Fibroblast of villous mesenchyme (primary cell): Measurements from ENCODE around the gene NEK10. TPM values are rescaled to one million over a fixed set of nuclear protein-coding genes. Genes with fewer than 3 reads are reported as not detected.

Source experiments
- DNase-seq: peaks from one replicate; pipeline ENCODE4 v3.0.0-alpha.2; 2010; ENCODE audit warnings: low read depth
- H3K4me3 ChIP-seq: 2 replicates; pipeline ENCODE4 v1.5.1; 2011; ENCODE audit warnings: low read depth, mild to moderate bottlenecking, low read length
- total RNA-seq: library from RNA; depleted of rRNA; stranded (reverse); fragments of >200 nt; gene quantifications from 2 replicates; pipeline ENCODE4 v1.2.3, GENCODE V29; 2012
- TF ChIP-seq, protein P1 (sequence below): IDR thresholded peaks from 2 replicates; pipeline ENCODE4 v1.5.1; 2012; ENCODE audit warnings: low read depth, mild to moderate bottlenecking, low read length; ENCODE audit not compliant: insufficient read depth

The NEK10 gene
- total RNA-seq, 1 donor = 6.9 TPM

DNA sequence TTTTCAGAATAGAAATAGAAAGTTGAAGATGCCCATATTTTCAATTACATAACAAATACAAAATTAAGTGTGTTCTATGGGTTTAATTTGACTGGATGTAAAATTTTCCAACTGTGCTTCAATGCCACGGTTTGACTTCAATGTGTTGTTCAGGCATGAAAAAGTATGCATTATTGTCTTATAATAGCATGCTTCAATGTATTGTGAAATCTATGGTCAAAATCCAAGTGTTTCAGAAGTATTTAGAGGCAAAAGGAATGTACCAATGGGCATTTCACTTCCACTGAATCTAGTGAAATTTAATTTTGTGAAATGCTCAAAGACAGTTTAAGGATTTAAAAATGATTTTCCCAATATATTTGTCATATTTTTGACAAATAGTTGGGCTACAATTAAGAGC is 16.0 kb downstream of the NEK10 start:
- no peak overlapping the region for H3K4me3 ChIP-seq
- no peak for DNase-seq
- TF ChIP-seq, protein P1, sequence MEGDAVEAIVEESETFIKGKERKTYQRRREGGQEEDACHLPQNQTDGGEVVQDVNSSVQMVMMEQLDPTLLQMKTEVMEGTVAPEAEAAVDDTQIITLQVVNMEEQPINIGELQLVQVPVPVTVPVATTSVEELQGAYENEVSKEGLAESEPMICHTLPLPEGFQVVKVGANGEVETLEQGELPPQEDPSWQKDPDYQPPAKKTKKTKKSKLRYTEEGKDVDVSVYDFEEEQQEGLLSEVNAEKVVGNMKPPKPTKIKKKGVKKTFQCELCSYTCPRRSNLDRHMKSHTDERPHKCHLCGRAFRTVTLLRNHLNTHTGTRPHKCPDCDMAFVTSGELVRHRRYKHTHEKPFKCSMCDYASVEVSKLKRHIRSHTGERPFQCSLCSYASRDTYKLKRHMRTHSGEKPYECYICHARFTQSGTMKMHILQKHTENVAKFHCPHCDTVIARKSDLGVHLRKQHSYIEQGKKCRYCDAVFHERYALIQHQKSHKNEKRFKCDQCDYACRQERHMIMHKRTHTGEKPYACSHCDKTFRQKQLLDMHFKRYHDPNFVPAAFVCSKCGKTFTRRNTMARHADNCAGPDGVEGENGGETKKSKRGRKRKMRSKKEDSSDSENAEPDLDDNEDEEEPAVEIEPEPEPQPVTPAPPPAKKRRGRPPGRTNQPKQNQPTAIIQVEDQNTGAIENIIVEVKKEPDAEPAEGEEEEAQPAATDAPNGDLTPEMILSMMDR = no peak

DNA sequence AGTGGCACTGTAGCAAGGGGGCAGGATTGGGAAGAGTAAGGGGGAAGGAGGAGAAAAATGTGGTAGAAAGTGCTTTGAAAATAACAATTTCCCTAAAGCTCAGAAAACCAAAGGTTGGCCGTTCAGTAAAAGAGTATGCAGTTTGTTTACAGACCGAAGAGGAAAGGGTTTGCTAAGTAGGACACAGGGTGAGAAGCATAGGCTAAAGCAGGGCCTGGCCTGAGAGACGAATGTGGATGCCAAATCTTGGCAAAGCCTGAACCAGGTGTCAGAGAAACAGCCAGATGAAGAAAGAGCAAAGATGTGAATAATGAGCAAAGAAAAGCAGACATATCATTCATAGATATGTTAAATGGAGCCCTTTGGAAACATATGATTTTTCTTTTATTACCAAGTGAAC is 17.1 kb downstream of the NEK10 start:
- no peak for DNase-seq
- no peak overlapping the region for H3K4me3 ChIP-seq
- TF ChIP-seq, protein P1 = no peak

DNA sequence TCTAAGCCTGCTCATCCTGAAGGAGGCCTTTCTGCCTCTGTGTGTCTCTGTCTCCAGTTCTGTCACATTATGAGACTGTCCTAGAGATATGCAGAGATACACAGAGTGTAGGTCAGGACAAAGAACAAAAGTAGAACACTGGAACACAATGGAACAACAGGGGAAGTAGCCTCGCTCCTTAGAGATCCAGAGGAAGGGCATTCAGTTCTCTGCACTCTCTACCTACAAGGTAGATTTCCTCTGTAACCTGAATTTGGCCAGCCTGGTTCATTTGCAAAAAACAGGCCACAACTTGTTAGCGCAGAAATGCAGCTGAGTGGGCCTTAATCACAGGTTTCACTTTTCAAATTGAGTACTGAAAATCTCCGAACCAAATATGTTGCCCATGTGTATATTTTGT is 19.4 kb downstream of the NEK10 start:
- DNase-seq = no peak
- H3K4me3 ChIP-seq = no peak overlapping the region
- TF ChIP-seq, protein P1 = no peak

DNA sequence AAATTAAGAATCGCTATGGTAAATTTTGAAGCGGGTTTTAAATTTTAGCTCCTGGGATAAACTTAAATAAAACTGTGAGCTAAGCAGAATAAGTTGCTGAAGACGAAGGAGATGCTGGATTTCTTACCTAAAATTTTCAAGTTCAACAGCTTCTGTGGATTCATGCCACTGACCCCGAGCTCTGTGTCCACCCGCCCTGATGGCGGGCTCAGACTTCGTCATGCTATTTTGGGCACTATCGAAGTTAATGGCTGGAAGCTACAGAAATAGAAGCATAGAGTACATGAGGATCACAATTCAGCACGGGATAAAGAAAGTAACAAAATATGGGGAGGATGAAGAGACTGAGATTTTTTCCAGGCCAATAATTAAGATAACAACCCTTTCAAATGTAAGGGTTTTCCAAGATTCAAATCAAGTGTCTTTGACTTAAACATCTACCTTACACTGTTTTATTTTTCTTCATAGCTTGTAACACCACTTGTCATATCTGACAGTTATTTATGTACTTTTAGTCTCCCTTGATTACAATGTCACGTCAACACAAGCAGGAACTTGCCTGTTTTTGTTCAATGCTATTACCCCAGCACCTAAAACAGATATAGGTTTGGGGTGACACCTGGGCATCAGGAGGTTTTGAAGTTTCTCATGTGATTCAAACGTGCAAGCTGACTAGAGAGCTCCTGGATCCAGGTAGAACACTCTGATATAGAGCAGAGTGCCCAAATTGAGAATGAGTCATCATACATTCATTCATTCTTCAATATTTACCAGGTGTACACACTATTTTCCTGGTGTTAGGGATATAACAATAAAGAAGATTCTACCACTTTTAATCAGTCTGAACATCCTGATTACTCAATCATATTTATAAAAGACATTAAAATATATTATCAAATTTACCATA is 23.0 kb downstream of the NEK10 start:
- DNase-seq = no peak
- H3K4me3 ChIP-seq = no peak overlapping the region
- TF ChIP-seq, protein P1 = no peak

DNA sequence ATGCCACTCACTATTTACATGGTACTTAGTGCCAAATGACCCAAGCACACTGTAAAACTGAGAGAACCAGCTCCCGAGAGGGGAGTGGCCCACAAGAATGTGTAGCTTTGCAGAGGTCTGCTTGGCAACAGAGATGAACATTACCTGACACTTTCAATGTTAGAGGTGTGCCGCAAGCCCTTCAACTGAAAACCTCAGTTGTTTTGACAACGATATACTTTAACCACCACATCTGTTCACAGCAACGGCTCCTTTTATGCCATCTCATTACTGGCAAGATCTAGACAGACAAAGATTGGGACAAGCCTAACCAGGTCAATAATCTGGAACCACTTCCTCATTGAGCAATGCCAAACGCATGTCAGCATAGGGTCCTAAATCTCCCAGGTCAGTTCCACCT is 23.7 kb downstream of the NEK10 start:
- DNase-seq = no peak
- H3K4me3 ChIP-seq = no peak overlapping the region
- TF ChIP-seq, protein P1 = no peak

DNA sequence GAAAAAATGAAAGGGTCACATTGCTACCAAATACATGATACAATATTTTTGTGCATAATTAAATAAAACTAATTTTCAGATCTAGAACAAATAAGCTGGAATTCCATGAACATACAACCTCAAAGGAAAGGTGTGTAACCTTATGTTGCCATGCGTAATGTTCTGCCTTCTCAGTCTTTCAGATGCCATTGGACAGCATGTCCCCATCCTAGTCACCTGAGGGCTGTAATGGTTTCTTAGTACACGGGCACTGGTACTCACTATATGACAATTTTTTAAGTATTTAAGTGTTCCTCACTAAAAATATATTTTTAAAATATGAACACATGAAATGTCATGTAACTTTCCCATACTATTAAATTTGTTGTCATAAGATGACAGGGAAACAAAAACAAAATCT is 24.1 kb downstream of the NEK10 start:
- H3K4me3 ChIP-seq = no peak overlapping the region
- no peak for DNase-seq
- TF ChIP-seq, protein P1 = no peak

DNA sequence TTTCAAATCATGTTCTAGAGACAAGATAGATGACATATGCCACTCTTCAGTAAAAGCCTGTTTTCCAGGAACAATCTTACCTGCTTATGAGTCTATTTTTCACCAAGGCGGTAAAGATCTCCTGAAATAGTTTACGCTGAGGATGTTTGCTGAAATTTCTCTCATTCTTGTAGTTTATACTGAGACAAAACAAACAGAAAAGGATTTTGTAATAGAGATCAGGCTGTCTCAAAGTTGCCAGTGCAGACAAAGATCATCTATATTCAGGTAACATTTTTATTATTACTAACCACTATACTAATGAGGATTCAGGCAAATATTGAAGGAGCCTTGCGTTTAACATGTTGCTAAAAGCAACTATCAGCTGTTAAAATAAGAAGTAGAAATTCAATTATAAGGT is 25.0 kb downstream of the NEK10 start:
- no peak for DNase-seq
- TF ChIP-seq, protein P1 = no peak

More for the DNA sequence above, 25.0 kb downstream of the NEK10 start:
- no peak overlapping the region for H3K4me3 ChIP-seq
